DMS53 treated with DMSO at 0.1 percent for 48 hours (cell line): ENCODE data around the gene NR1D2.
"Not testable (repeated sequence)": the region's sequence is repeated elsewhere in the genome, so short reads cannot be mapped to it uniquely, and the experiment has no call there.

ENCODE experiments used
- DNase-seq: peaks from one replicate; lab custom pipeline; 2025; ENCODE audit not compliant: unreplicated experiment; lab: John Stamatoyannopoulos, UW

NR1D2 gene

GRCh38 chr3:23944861-23945662 is at the start of gene NR1D2:
Gene NR1D2 (plus strand): TSS chr3:23945286. CDS start chr3:23945579, 293 bp downstream.
- peak; percentile 10 for DNase-seq

- no peak for DNase-seq
Observed at GRCh38 chr3:23900744-23901143, 44.3 kb upstream of the NR1D2 start.

- no peak for DNase-seq
Observed at GRCh38 chr3:23904545-23904944, 40.5 kb upstream of the NR1D2 start.

- DNase-seq = no peak
Observed at GRCh38 chr3:23909341-23909740, 35.7 kb upstream of the NR1D2 start.

GRCh38 chr3:23911397-23911796 is 33.7 kb upstream of the NR1D2 start:
- no peak for DNase-seq

GRCh38 chr3:23912335-23912734 is 32.8 kb upstream of the NR1D2 start:
- DNase-seq = not testable (repeated sequence)

GRCh38 chr3:23913182-23913581 is 31.9 kb upstream of the NR1D2 start:
- no peak for DNase-seq

- DNase-seq = no peak
Observed at GRCh38 chr3:23913873-23914743, 31.0 kb upstream of the NR1D2 start.

GRCh38 chr3:23915537-23916108 is 29.5 kb upstream of the NR1D2 start:
- DNase-seq = no peak

- no peak for DNase-seq
Observed at GRCh38 chr3:23916152-23916885, 28.8 kb upstream of the NR1D2 start.

GRCh38 chr3:23916886-23917678 is 28.0 kb upstream of the NR1D2 start, which contains the start of the genes NKIRAS1 and RPL15:
Gene NKIRAS1 (minus strand): TSS chr3:23916990. CDS start chr3:23910904, 6,086 bp downstream.
Gene RPL15 (plus strand): TSS chr3:23917132. CDS start chr3:23917860, 728 bp downstream.
- peak; percentile 38 for DNase-seq

GRCh38 chr3:23917679-23918303 is 27.3 kb upstream of the NR1D2 start:
- not testable (repeated sequence) for DNase-seq

GRCh38 chr3:23918331-23918730 is 26.8 kb upstream of the NR1D2 start:
- DNase-seq = not testable (repeated sequence)

GRCh38 chr3:23919628-23920027 is 25.5 kb upstream of the NR1D2 start:
- DNase-seq = no peak

- DNase-seq = no peak
Observed at GRCh38 chr3:23920151-23920655, 24.9 kb upstream of the NR1D2 start.

GRCh38 chr3:23921052-23921511 is 24.0 kb upstream of the NR1D2 start:
- no peak for DNase-seq

- DNase-seq = no peak
Observed at GRCh38 chr3:23923786-23924185, 21.3 kb upstream of the NR1D2 start.

GRCh38 chr3:23926246-23926645 is 18.8 kb upstream of the NR1D2 start:
- no peak for DNase-seq

- DNase-seq = no peak
Observed at GRCh38 chr3:23926736-23927135, 18.4 kb upstream of the NR1D2 start.
